ENCODE measurements around the gene ADGRB3.

Gene ADGRB3

DNA sequence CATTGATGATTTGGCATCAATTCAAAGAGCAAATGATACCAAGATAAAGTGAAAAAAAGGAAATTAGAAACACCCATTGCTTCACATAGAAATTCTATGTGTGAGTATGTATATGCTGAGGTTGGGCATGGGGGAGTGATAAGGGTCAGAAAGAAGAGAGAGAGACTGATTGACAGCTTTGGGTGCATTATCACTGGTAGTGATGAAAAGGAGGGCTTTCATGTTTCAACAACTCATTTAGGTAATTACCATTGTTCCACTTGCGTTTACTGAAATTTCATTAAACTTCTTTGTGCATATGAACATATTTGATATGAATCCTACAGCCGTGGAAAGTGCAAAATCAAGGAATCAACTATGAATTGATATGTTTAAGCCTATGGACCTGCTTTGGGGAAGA lies 84.7 kb downstream of the ADGRB3 start:
- Histone ChIP-seq H2AFZ (ENCODE audit: low read length) (no peak overlapping the region), H3K9ac (ENCODE audit: low read length) (no peak overlapping the region), H3K4me3 (ENCODE audit: low read depth, low read length, poor library complexity, severe bottlenecking) (no peak overlapping the region), H3K79me2 (ENCODE audit: insufficient read depth, low read length) (no peaks in the 10 kb centered on the region), H3F3A (ENCODE audit: insufficient read depth, low read length) (no peaks in the 10 kb centered on the region), H3K27ac (ENCODE audit: low read depth, low read length, poor library complexity, severe bottlenecking) (no peak overlapping the region), H3K9me2 (ENCODE audit: low read depth, low read length) (no peaks in the 10 kb centered on the region), H3K36me3 (ENCODE audit: insufficient read depth, low read length) (no peaks in the 10 kb centered on the region), H3K9me3 (ENCODE audit: low read length) (no peaks in the 10 kb centered on the region), H4K20me1 (ENCODE audit: insufficient read depth, low read length) (no peaks in the 10 kb centered on the region), H3K4me2 (ENCODE audit: low read length) (no peak overlapping the region), H3K4me1 (ENCODE audit: insufficient read depth, low read length, severe bottlenecking) (no peaks in the 10 kb centered on the region), H3K27me3 (ENCODE audit: insufficient read depth, low read length) (no peaks in the 10 kb centered on the region)
- TF ChIP-seq, protein P1, sequence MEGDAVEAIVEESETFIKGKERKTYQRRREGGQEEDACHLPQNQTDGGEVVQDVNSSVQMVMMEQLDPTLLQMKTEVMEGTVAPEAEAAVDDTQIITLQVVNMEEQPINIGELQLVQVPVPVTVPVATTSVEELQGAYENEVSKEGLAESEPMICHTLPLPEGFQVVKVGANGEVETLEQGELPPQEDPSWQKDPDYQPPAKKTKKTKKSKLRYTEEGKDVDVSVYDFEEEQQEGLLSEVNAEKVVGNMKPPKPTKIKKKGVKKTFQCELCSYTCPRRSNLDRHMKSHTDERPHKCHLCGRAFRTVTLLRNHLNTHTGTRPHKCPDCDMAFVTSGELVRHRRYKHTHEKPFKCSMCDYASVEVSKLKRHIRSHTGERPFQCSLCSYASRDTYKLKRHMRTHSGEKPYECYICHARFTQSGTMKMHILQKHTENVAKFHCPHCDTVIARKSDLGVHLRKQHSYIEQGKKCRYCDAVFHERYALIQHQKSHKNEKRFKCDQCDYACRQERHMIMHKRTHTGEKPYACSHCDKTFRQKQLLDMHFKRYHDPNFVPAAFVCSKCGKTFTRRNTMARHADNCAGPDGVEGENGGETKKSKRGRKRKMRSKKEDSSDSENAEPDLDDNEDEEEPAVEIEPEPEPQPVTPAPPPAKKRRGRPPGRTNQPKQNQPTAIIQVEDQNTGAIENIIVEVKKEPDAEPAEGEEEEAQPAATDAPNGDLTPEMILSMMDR (IDR thresholded peaks at IDR 0.05; ENCODE audit: low read length), result no peak

DNA sequence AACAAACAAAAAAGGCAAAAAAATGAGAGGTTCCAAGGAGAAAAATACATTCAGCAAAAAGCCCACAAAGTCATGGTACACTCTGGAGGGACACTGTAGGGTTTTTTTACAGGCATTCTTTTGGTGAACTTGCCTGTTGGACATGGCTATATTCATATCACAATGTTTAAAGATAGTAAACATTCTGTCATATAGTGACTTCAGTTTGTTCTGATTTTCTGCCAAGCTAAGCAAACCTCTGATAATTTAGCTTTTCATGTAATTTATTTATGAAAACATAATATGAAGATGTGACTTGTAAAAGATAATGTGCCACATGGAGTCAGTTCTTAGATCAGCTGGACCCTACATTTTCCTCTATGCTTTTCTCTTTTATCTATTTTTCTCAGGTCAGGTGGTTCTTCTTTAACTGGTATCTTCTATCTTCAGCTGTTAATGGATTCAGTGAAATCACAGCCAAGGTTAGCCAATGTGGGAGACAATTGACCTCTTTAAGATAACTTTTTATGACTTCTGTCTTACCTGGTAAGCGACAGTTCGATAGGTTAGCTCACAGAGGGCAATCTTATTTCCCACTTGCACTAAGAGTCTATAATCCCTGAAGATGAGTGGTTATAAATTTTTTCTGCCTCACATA lies 87.9 kb downstream of the ADGRB3 start:
- no peaks in the 10 kb centered on the region for H4K20me1 ChIP-seq (ENCODE audit: insufficient read depth, low read length)
- TF ChIP-seq, protein P1 (IDR thresholded peaks at IDR 0.05; ENCODE audit: low read length), result no peak
- no peak for TF ChIP-seq EZH2 (IDR thresholded peaks at IDR 0.05; ENCODE audit: borderline replicate concordance, low read length)

DNA sequence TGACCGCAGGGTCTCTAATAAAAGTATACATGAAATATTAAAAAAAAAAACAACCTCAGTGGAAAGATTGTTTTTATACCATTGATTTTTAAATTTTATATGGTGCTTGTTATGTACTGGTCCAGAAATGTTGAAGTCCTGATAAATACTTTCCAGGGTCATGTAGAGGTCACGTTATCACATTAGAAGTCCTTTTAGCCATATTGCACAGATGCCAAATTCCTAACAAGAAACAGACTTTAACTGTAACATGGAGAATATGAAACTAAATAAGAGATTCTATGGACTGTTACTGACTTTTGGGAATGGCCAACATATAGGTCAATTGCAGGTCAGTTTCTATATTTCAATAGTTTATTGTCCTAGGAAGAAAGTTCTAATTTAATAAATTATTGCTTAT lies 89.0 kb downstream of the ADGRB3 start:
- Histone ChIP-seq H2AFZ (ENCODE audit: low read length) (no peak overlapping the region), H3K36me3 (ENCODE audit: insufficient read depth, low read length) (no peaks in the 10 kb centered on the region), H3K4me1 (ENCODE audit: insufficient read depth, low read length, severe bottlenecking) (no peaks in the 10 kb centered on the region), H3K4me2 (ENCODE audit: low read length) (no peak overlapping the region), H3F3A (ENCODE audit: insufficient read depth, low read length) (no peaks in the 10 kb centered on the region), H3K27me3 (ENCODE audit: insufficient read depth, low read length) (no peaks in the 10 kb centered on the region), H4K20me1 (ENCODE audit: insufficient read depth, low read length) (no peaks in the 10 kb centered on the region), H3K9me2 (ENCODE audit: low read depth, low read length) (no peaks in the 10 kb centered on the region), H3K79me2 (ENCODE audit: insufficient read depth, low read length) (no peaks in the 10 kb centered on the region), H3K9ac (ENCODE audit: low read length) (no peak overlapping the region), H3K27ac (ENCODE audit: low read depth, low read length, poor library complexity, severe bottlenecking) (no peak overlapping the region), H3K4me3 (ENCODE audit: low read depth, low read length, poor library complexity, severe bottlenecking) (no peak overlapping the region), H3K9me3 (ENCODE audit: low read length) (no peaks in the 10 kb centered on the region)
- TF ChIP-seq EZH2 (IDR thresholded peaks at IDR 0.05; ENCODE audit: borderline replicate concordance, low read length), result no peak
- TF ChIP-seq, protein P1 (IDR thresholded peaks at IDR 0.05; ENCODE audit: low read length), result no peak

More for the DNA sequence above, 87.9 kb downstream of the ADGRB3 start:
- H3K27me3 ChIP-seq (ENCODE audit: insufficient read depth, low read length), result no peaks in the 10 kb centered on the region
- no peaks in the 10 kb centered on the region for H3F3A ChIP-seq (ENCODE audit: insufficient read depth, low read length)
- no peaks in the 10 kb centered on the region for H3K9me2 ChIP-seq (ENCODE audit: low read depth, low read length)
- no peak overlapping the region for H2AFZ ChIP-seq (ENCODE audit: low read length)
- H3K27ac ChIP-seq (ENCODE audit: low read depth, low read length, poor library complexity, severe bottlenecking), result no peak overlapping the region
- no peak overlapping the region for H3K4me2 ChIP-seq (ENCODE audit: low read length)
- no peak overlapping the region for H3K9ac ChIP-seq (ENCODE audit: low read length)
- no peaks in the 10 kb centered on the region for H3K9me3 ChIP-seq (ENCODE audit: low read length)
- H3K4me3 ChIP-seq (ENCODE audit: low read depth, low read length, poor library complexity, severe bottlenecking), result no peak overlapping the region
- no peaks in the 10 kb centered on the region for H3K36me3 ChIP-seq (ENCODE audit: insufficient read depth, low read length)
- no peaks in the 10 kb centered on the region for H3K79me2 ChIP-seq (ENCODE audit: insufficient read depth, low read length)
- no peaks in the 10 kb centered on the region for H3K4me1 ChIP-seq (ENCODE audit: insufficient read depth, low read length, severe bottlenecking)
